CD4-positive, alpha-beta T cell (primary cell): ENCODE measurements around the gene BRMS1. TPM values are rescaled to one million over a fixed set of nuclear protein-coding genes. Genes with fewer than 3 reads are reported as not detected.

Experiments used
- ATAC-seq: fragments of 200-7000 bp; cut with Tn5 transposase; one replicate; pipeline ENCODE4 v1.10.0; 2022; ENCODE audit warnings: mild to moderate bottlenecking; ENCODE audit not compliant: poor library complexity
- CTCF ChIA-PET: fragments of 350-600 bp; sonication (Branson Sonifier 250); formaldehyde crosslinking; loops from one replicate; lab custom pipeline; 2021; ENCODE audit warnings: antibody characterized with exemption, inconsistent platforms; lab: Charles Lee
- POLR2A ChIA-PET: fragments of 350-600 bp; sonication (Branson Sonifier 250); formaldehyde crosslinking; loops from one replicate; lab custom pipeline; 2021; ENCODE audit warnings: antibody characterized with exemption, inconsistent platforms; lab: Charles Lee
- DNase-seq, 14 experiments: peaks; one replicate each; pipeline ENCODE4 v3.0.0-alpha.2; 2013 to 2020; ENCODE audit warnings: mixed read lengths in 2 of 14
- H3K27ac ChIP-seq, 2 donors: one replicate each; pipeline versions ENCODE4 v1.5.1 to v1.7.0; 2013; ENCODE audit warnings: low read length in 2 of 2, low read depth in 1 of 2, mild to moderate bottlenecking in 1 of 2
- H3K27me3 ChIP-seq, 2 experiments: 1 replicate in 1 of 2; 2 replicates in 1 of 2; pipeline versions ENCODE4 v1.6.1 to v1.7.0; 2013; ENCODE audit warnings: low read length in 2 of 2, control low read depth in 1 of 2, mild to moderate bottlenecking in 1 of 2, moderate library complexity in 1 of 2; ENCODE audit not compliant: insufficient read depth in 2 of 2, control insufficient read depth in 1 of 2
- H3K36me3 ChIP-seq: one replicate; pipeline ENCODE4 v1.6.1; 2013; ENCODE audit warnings: low read length, control low read depth; ENCODE audit not compliant: insufficient read depth
- H3K4me1 ChIP-seq: one replicate; pipeline ENCODE4 v1.6.1; 2013; ENCODE audit warnings: low read length, control low read depth; ENCODE audit not compliant: insufficient read depth
- H3K4me3 ChIP-seq: one replicate; pipeline ENCODE4 v1.5.1; 2013; ENCODE audit warnings: mild to moderate bottlenecking, low read length, moderate library complexity
- H3K9me3 ChIP-seq, 2 experiments: 1 replicate in 1 of 2; 2 replicates in 1 of 2; pipeline versions ENCODE4 v1.6.1 to v1.7.0; 2013; ENCODE audit warnings: low read length in 2 of 2, mild to moderate bottlenecking in 2 of 2, control low read depth in 1 of 2, moderate library complexity in 1 of 2; ENCODE audit not compliant: control insufficient read depth in 1 of 2, insufficient read depth in 1 of 2
- H3K27ac Mint-ChIP-seq: one replicate; pipeline ENCODE4 v1.8.0; 2020; ENCODE audit warnings: mixed read lengths
- H3K27me3 Mint-ChIP-seq: one replicate; pipeline ENCODE4 v1.8.0; 2021; ENCODE audit warnings: mixed read lengths
- H3K36me3 Mint-ChIP-seq: one replicate; pipeline ENCODE4 v1.8.0; 2021; ENCODE audit warnings: low read depth, mixed read lengths
- H3K4me1 Mint-ChIP-seq: one replicate; pipeline ENCODE4 v1.8.0; 2021; ENCODE audit warnings: low read depth, mixed read lengths
- H3K4me3 Mint-ChIP-seq: one replicate; pipeline ENCODE4 v1.8.0; 2020; ENCODE audit warnings: mild to moderate bottlenecking, mixed read lengths
- H3K9me3 Mint-ChIP-seq: one replicate; pipeline ENCODE4 v1.8.0; 2020; ENCODE audit warnings: mixed read lengths
- intact Hi-C, 2 experiments: fragments of 100-400 bp; cut with DNase I in 1 of 2; cut with micrococcal nuclease in 1 of 2; formaldehyde crosslinking; loops; one replicate each; pipeline versions ENCODE4 v1.15.1 to v1.9.0; 2023 to 2025; cut with DNase I, micrococcal nuclease
- total RNA-seq, 174 experiments: library from RNA in 2 of 174; stranded (reverse) in 2 of 174; gene quantifications; one replicate each; pipeline ENCODE4 v1.2.3 and lab custom pipeline; 2021 to 2026
- TF ChIP-seq, protein P1 (sequence below): fragments of 200-600 bp; IDR thresholded peaks from one replicate; pipeline ENCODE4 v1.8.0; 2022; ENCODE audit warnings: antibody characterized with exemption, mild to moderate bottlenecking

BRMS1 gene
- total RNA-seq, 2 experiments from 2014 or later = 52.7 to 58.4 TPM

DNA sequence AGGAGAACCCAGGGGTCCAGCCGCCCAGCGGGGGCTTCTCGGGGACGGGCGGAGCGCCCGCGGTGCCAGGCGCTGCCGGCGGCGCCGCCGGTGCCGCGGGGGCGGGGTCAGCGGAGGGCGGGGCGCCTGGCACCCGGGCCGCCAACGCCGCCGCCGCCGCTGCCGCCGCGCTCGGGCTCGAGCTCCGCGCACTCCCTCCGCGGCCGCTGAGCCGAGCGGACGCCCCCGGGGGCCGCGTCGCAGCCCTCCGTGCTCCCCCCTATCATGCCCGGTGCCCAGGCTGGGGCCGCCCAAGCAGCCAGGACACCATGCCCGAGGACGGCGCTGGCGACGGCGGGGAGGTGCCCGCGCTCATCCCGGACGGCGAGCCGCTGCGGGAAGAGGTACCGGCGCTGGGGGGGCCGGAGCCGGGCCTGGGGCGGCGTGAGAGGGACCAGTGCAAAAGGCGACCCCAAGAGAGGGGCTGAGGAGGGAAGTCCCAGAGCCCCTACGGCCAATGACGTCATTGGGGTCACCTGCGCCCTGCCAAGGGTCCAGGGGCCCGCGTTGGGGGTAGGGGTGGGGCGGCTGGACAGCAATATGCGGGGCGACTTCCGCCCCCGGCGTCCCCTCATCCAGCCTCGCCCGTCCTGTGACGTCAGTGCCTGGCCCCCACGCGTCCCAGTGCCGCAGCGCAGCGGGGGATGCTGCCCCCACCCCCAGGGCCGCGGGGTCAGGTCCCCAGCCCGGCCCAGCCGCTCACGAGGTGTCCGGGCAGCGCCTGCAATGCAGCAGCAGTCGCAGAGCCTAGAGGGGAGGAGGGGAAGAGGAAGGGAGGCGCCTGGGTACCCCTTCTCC lies 53.0 kb downstream of the BRMS1 start, which contains the start of gene TMEM151A:
TMEM151A (plus strand) TSS at position 189 of the 837 bp plus-strand sequence; CDS start at position 309, 120 bp downstream.
- intact Hi-C loops = no loop called here
- H3K4me3 ChIP-seq = peak within 1 kb of the TSS; percentile 14
- TF ChIP-seq, protein P1, sequence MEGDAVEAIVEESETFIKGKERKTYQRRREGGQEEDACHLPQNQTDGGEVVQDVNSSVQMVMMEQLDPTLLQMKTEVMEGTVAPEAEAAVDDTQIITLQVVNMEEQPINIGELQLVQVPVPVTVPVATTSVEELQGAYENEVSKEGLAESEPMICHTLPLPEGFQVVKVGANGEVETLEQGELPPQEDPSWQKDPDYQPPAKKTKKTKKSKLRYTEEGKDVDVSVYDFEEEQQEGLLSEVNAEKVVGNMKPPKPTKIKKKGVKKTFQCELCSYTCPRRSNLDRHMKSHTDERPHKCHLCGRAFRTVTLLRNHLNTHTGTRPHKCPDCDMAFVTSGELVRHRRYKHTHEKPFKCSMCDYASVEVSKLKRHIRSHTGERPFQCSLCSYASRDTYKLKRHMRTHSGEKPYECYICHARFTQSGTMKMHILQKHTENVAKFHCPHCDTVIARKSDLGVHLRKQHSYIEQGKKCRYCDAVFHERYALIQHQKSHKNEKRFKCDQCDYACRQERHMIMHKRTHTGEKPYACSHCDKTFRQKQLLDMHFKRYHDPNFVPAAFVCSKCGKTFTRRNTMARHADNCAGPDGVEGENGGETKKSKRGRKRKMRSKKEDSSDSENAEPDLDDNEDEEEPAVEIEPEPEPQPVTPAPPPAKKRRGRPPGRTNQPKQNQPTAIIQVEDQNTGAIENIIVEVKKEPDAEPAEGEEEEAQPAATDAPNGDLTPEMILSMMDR = no peak
- ATAC-seq (no peak), DNase-seq (peak in 6 of 14 experiments; percentile 28 to 72 (median 46))
- Mint-ChIP-seq H3K9me3 (no peaks in the 10 kb centered on the region), H3K4me3 (peak within 1 kb of the TSS; percentile 87), H3K36me3 (no peaks in the 10 kb centered on the region), H3K27me3 (peaks cover 24% of the 10 kb centered on the region), H3K4me1 (peaks cover 26% of the 10 kb centered on the region), H3K27ac (peak within 1 kb of the TSS; percentile 79)
- H3K4me1 ChIP-seq = peaks cover 46% of the 10 kb centered on the region
- peaks cover 0 to 9% of the 10 kb centered on the region in 2 experiments for H3K9me3 ChIP-seq
- POLR2A ChIA-PET = interaction anchor here (0.6 to 1.3 kb wide), 3 partner anchors 9 to 139 kb away, joined by 3 to 4 read pairs (median 4); no protein-coding TSS in a partner anchor
- no peaks in the 10 kb centered on the region for H3K36me3 ChIP-seq
- CTCF ChIA-PET = interaction anchor here (1.1 to 2.1 kb wide), 3 partner anchors 9 to 69 kb away, joined by 3 to 6 read pairs (median 6); no protein-coding TSS in a partner anchor
- no peak within 1 kb of the TSS for H3K27ac ChIP-seq
- peaks cover 18 to 23% of the 10 kb centered on the region in 2 experiments for H3K27me3 ChIP-seq

GRCh38 chr11:66291303-66291705 lies 53.6 kb downstream of the BRMS1 start:
- H3K27ac Mint-ChIP-seq = no peak overlapping the region
- H3K4me3 ChIP-seq = no peak overlapping the region

GRCh38 chr11:66290330-66290621 lies 54.6 kb downstream of the BRMS1 start:
- POLR2A ChIA-PET = interaction anchor here (2.1 to 2.2 kb wide), 2 partner anchors 22 to 55 kb away, joined by 16 to 31 read pairs; partner anchors contain the start of genes BRMS1 and RAB1B
- intact Hi-C loops = no loop called here
- H3K4me1 Mint-ChIP-seq = peaks cover 32% of the 10 kb centered on the region

More at GRCh38 chr11:66291303-66291705, 53.6 kb downstream of the BRMS1 start:
- Mint-ChIP-seq H3K4me3 (peak overlapping the region; percentile 87), H3K36me3 (no peaks in the 10 kb centered on the region), H3K9me3 (no peaks in the 10 kb centered on the region), H3K4me1 (peaks cover 32% of the 10 kb centered on the region), H3K27me3 (peaks cover 23% of the 10 kb centered on the region)
- ChIA-PET CTCF (interaction anchor here (1.1 to 2.1 kb wide), 3 partner anchors 9 to 68 kb away, joined by 3 to 6 read pairs (median 6); no protein-coding TSS in a partner anchor), POLR2A (interaction anchor here (0.6 to 1.3 kb wide), 3 partner anchors 9 to 140 kb away, joined by 3 to 4 read pairs (median 4); no protein-coding TSS in a partner anchor)
- TF ChIP-seq, protein P1 = no peak
- Histone ChIP-seq H3K27me3 (peaks cover 18 to 23% of the 10 kb centered on the region in 2 experiments), H3K9me3 (peaks cover 0 to 9% of the 10 kb centered on the region in 2 experiments), H3K27ac (no peak overlapping the region), H3K4me1 (peaks cover 46% of the 10 kb centered on the region), H3K36me3 (no peaks in the 10 kb centered on the region)
- DNase-seq = no peak
- intact Hi-C loops = no loop called here
- ATAC-seq = no peak

More at GRCh38 chr11:66290330-66290621, 54.6 kb downstream of the BRMS1 start:
- Histone ChIP-seq H3K27me3 (peaks cover 18 to 23% of the 10 kb centered on the region in 2 experiments), H3K36me3 (no peaks in the 10 kb centered on the region), H3K9me3 (peaks cover 0 to 9% of the 10 kb centered on the region in 2 experiments), H3K4me3 (no peak overlapping the region), H3K27ac (no peak overlapping the region), H3K4me1 (peaks cover 46% of the 10 kb centered on the region)
- DNase-seq (peak in 1 of 14 experiments; percentile 39), ATAC-seq (no peak)
- TF ChIP-seq, protein P1 = no peak
- H3K9me3 Mint-ChIP-seq = no peaks in the 10 kb centered on the region
- H3K36me3 Mint-ChIP-seq = no peaks in the 10 kb centered on the region
- H3K27ac Mint-ChIP-seq = peak overlapping the region; percentile 79
- H3K4me3 Mint-ChIP-seq = peak overlapping the region; percentile 87
- CTCF ChIA-PET = interaction anchor here (2.1 to 3.2 kb wide), 2 partner anchors 8 to 68 kb away, joined by 6 to 23 read pairs; no protein-coding TSS in a partner anchor
- H3K27me3 Mint-ChIP-seq = peaks cover 19% of the 10 kb centered on the region
